Measurements from ENCODE around the gene ATP1B2.

Gene ATP1B2

DNA sequence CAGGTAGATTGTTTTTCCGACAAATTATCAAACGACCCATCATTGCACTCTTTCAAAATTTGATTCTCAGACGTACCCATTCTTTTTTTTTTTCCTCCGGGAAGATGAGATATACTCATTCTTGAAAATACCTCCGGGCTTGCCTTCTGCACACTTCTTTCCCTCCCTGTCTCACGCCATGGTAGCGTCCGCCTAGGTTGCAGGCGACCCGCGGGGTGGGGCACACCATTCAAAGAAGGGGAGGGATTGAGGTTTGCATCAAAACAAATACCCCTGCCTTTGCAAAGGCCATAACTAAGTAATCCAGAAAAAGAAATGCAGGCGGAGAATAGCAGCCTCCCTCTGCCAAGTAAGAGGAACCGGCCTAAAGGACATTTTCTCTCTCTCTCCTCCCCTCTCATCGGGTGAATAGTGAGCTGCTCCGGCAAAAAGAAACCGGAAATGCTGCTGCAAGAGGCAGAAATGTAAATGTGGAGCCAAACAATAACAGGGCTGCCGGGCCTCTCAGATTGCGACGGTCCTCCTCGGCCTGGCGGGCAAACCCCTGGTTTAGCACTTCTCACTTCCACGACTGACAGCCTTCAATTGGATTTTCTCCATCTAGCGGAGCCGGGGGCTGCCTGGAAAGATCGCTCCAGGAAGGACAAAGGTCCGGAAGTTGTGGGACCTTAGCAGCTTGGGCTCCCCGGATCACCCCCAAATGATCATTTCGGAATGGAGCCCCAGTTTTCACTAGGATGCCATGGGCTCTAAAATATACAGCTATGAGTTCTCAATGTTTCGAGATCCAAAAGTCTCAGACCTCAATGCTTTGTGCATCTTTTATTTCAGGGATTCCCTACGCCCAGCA, 35.7 kb downstream of the ATP1B2 start:
- DNase-seq = peak; percentile 70 to 71

GRCh38 chr17:7687072-7687907, 36.6 kb downstream of the ATP1B2 start, which contains the start of gene TP53:
TP53 (minus strand) TSS chr17:7687490; CDS start chr17:7676594, 10,896 bp downstream.
- DNase-seq = peak; percentile 83 to 86

- peak; percentile 94 to 95 for DNase-seq
These were observed 37.4 kb downstream of the ATP1B2 start, which contains the start of gene WRAP53 for GRCh38 chr17:7687908-7688807. WRAP53 (plus strand) TSS chr17:7688477; CDS start chr17:7688649, 172 bp downstream.

DNA sequence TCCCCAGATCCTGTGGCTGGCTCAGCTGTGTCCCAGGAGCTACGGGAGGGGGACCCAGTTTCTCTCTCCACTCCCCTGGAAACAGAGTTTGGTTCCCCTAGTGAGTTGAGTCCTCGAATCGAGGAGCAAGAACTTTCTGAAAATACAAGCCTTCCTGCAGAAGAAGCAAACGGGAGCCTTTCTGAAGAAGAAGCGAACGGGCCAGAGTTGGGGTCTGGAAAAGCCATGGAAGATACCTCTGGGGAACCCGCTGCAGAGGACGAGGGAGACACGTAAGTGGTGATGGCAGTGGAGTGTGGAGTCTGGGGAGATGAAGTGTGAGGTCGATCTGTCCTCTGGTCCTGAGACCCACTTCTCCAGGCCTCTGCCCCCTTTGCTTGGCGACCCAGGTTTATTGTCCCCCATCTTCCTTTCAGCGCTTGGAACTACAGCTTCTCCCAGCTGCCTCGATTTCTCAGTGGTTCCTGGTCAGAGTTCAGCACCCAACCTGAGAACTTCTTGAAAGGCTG, 38.1 kb downstream of the ATP1B2 start:
- no peak for DNase-seq

GRCh38 chr17:7695586-7695985, 44.9 kb downstream of the ATP1B2 start:
- DNase-seq = no peak

DNA sequence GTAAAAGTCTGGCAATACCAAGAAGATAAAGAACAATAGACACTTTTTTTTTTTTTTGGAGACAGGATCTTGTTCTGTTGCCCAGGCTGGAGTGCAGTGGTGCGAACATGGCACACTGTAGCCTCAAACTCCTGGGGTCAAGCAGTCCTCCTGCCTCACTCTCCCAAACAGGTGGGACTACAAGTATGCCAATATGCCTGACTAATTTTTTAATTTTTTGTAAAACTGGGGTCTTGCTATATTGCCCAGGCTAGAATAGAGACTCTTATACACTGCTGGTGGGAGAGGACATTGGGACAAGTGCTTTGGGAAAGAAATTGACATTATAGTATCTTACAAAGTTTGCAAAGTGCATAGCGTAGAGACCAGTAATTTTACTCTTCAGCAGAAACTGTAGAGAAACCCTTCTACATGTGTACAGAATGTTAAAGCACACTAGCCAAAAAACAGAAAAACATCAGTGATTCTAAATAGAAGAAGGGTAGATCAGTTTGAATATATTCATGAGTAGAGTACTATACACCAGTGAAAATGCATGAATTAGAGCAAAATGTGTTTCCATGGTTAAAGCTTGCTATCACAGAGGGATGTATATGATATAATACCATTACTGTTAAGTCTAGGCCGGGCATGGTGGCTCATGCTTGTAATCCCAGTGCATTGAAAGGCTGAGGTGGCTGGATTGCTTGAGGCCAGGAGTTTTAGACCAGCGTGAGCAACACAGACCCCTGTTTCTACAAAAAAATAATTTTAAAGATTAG, 47.3 kb downstream of the ATP1B2 start:
- DNase-seq = no peak

GRCh38 chr17:7700510-7700909, 49.8 kb downstream of the ATP1B2 start:
- no peak for DNase-seq

GRCh38 chr17:7701681-7702080, 51.0 kb downstream of the ATP1B2 start:
- no peak for DNase-seq

DNA sequence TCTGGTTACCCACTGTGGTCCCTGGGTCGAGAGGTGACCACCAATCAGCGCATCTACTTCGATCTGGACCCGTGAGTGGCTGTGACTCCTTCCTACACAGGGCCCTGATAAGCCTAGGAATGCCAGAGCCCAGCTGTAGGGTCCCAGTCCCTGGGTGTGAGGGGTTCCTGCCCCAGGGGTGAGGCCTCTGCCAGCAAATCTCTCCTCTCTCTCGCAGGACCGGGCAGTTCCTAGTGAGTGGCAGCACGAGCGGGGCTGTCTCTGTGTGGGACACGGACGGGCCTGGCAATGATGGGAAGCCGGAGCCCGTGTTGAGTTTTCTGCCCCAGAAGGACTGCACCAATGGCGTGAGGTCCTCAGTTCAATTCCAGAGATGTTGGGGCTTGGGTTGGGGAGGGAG, 52.0 kb downstream of the ATP1B2 start:
- no peak for DNase-seq

- no peak for DNase-seq
These were observed 53.1 kb downstream of the ATP1B2 start for GRCh38 chr17:7703584-7704479.

DNA sequence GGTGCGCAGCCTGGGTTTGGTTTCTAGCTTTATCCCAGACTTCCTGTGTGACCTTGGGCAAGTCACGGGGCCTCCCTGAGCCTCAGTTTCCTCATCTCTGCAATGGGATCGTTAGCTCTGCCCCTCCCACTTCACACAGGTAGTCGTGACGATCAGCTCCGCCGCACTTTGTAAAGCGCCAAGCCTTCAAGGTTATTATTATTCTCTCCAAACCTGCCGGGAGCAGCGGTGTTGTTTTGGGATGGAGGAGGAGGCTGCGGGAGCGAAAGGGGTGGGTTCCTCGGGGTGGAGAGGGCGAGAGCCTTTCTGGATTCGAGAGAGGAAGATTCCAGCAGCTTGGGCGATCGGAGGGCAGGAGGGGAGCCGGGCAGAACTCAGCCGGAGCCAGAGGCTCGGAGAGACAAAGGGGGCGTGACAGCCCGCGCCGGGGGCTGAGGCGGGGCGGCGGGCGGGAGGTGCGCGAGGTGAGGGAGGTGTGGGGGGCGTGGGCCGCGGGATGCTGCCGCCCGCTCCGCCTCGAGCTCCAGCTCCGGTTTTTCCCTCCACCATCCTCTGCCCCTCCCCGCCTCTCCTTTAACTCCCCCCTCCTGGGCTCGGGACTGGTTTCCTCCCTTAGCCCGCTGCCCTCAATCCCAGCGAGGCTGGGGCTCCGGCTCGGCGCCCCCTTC, 54.0 kb downstream of the ATP1B2 start, which contains the start of gene EFNB3:
Gene EFNB3 (plus strand): TSS at position 602 of the 668 bp plus-strand sequence. CDS start 397 bp downstream, outside the sequence.
- no peak for DNase-seq

DNA sequence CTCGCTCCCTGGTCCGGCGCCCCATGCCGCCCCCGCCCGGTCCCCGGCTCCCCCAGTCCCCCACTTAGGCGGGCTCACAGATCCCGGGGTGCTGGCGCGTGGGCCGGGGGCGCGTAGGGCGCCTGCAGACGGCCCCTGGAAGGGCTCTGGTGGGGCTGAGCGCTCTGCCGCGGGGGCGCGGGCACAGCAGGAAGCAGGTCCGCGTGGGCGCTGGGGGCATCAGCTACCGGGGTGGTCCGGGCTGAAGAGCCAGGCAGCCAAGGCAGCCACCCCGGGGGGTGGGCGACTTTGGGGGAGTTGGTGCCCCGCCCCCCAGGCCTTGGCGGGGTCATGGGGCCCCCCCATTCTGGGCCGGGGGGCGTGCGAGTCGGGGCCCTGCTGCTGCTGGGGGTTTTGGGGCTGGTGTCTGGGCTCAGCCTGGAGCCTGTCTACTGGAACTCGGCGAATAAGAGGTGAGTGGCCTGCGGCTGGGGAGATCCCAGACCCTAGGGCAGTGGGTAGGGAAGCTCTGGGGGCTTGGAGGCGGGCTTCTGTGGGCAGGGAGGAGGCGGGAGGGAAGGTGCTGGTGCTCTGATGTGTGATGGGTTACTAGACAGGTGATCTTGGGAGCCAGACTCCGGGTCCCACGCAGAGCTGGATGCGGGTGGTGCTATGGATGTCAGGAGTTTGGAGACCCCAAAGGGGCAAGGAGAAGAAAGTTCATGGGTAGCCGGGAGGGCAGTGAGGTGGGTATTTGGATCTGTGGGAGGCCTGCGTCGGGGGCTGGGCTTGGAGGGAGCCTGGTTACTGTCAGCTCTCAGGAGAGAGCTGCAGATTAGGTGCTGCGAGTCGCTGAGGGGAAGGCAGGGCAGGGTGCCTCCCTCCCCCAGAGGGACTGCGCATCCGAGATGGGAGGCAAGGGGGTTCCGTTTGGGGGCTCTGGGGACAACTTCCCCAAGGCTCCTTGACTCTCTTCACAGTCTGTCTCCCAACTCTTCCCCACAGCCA, 54.8 kb downstream of the ATP1B2 start:
- DNase-seq = no peak

DNA sequence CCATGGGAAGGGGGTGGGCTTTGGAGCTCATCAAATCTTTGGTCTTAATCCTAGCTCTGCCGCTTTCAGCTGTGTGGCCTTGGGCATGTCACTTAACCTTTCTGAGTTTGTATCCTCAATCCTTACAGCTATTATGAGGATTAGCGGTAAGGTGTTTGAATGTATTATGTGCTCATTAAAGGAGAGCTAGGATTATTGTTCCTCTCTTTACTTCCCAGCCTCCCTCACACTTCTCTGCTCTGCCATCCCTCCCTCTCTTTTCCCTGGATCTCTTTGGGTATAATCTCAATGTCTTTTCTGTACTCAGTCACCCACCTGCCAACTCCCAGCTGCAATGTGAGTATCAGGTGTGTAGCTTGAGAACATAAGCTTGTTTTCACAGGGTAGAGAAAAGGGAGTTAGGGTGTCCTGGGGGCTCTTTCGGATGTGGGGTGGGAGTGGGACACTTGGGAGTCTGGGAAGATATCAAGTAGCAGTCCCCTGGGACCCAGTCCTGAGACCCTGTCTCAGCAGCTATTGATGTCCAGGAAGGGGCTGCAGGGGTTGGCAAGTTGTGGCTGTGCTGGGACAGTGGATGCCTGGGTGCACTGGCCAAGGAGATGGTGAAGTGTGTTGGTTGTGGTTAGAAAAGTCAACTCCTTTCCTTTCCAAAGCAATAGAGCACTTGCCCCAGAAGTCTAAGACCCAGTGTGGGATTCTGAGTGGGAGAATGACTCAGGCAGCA, 56.1 kb downstream of the ATP1B2 start:
- DNase-seq = no peak

Data from activated CD4-positive, alpha-beta T cell treated with anti-CD3 and anti-CD28 coated beads, Interleukin-2, amount 50 U/mL, for 4 hours (primary cell).